HG03159 (cell line): ENCODE results near the gene GABARAP.
"Not testable (repeated sequence)": the region's sequence is repeated elsewhere in the genome, so short reads cannot be mapped to it uniquely, and the experiment has no call there.

Experiments used
- ATAC-seq: cut with Tn5 transposase; IDR thresholded peaks from one replicate; pipeline ENCODE4 v1.9.1; 2021; ENCODE audit warnings: mild to moderate bottlenecking, moderate library complexity; ENCODE audit not compliant: unreplicated experiment

The GABARAP gene

GRCh38 chr17:7261379-7262191, 19.3 kb upstream of the GABARAP start:
- no peak for ATAC-seq

GRCh38 chr17:7260651-7261378, 18.6 kb upstream of the GABARAP start:
- no peak for ATAC-seq

GRCh38 chr17:7260151-7260550, 17.9 kb upstream of the GABARAP start:
- ATAC-seq: no peak

- no peak for ATAC-seq
Observed at GRCh38 chr17:7259555-7259889, 17.3 kb upstream of the GABARAP start.

GRCh38 chr17:7258731-7259554, 16.7 kb upstream of the GABARAP start:
- no peak for ATAC-seq

- ATAC-seq: no peak
Observed at GRCh38 chr17:7256766-7257456, 14.7 kb upstream of the GABARAP start.

GRCh38 chr17:7254511-7254910, 12.3 kb upstream of the GABARAP start:
- no peak for ATAC-seq

- ATAC-seq: no peak
Observed at GRCh38 chr17:7253082-7253481, 10.8 kb upstream of the GABARAP start.

GRCh38 chr17:7252176-7253043, 10.2 kb upstream of the GABARAP start, which contains the start of gene ELP5:
Gene ELP5 (plus strand): TSS chr17:7252215. CDS start chr17:7252551, 336 bp downstream.
- peak; percentile 59 for ATAC-seq

GRCh38 chr17:7251661-7252175, 9.5 kb upstream of the GABARAP start, which contains the start of gene CTDNEP1:
Gene CTDNEP1 (minus strand): TSS chr17:7251734. CDS start chr17:7251296, 438 bp downstream.
- ATAC-seq: peak; percentile 85

- ATAC-seq: no peak
Observed at GRCh38 chr17:7250695-7251627, 8.7 kb upstream of the GABARAP start.

GRCh38 chr17:7249830-7250229, 7.6 kb upstream of the GABARAP start:
- no peak for ATAC-seq

GRCh38 chr17:7249214-7249613, 7.0 kb upstream of the GABARAP start:
- no peak for ATAC-seq

- no peak for ATAC-seq
Observed at GRCh38 chr17:7248796-7249195, 6.5 kb upstream of the GABARAP start.

- no peak for ATAC-seq
Observed at GRCh38 chr17:7246779-7247178, 4.5 kb upstream of the GABARAP start.

GRCh38 chr17:7243838-7244237, 1.6 kb upstream of the GABARAP start:
- ATAC-seq: not testable (repeated sequence)

GRCh38 chr17:7243453-7243729, 1.1 kb upstream of the GABARAP start:
- ATAC-seq: no peak

- ATAC-seq: peak; percentile 44
Observed at GRCh38 chr17:7242717-7243452, 636 bp upstream of the GABARAP start.
